HG03520 (cell line): ENCODE data around the gene CATSPERE.
A peak's percentile ranks its signal among the peaks of the same experiment; 100 is the strongest.
"Not testable (repeated sequence)": the region's sequence is repeated elsewhere in the genome, so short reads cannot be mapped to it uniquely, and the experiment has no call there.

Source experiments
- ATAC-seq: cut with Tn5 transposase; IDR thresholded peaks from one replicate; pipeline ENCODE4 v1.9.1; 2021; ENCODE audit warnings: mild to moderate bottlenecking, moderate library complexity; ENCODE audit not compliant: unreplicated experiment

Gene CATSPERE

DNA sequence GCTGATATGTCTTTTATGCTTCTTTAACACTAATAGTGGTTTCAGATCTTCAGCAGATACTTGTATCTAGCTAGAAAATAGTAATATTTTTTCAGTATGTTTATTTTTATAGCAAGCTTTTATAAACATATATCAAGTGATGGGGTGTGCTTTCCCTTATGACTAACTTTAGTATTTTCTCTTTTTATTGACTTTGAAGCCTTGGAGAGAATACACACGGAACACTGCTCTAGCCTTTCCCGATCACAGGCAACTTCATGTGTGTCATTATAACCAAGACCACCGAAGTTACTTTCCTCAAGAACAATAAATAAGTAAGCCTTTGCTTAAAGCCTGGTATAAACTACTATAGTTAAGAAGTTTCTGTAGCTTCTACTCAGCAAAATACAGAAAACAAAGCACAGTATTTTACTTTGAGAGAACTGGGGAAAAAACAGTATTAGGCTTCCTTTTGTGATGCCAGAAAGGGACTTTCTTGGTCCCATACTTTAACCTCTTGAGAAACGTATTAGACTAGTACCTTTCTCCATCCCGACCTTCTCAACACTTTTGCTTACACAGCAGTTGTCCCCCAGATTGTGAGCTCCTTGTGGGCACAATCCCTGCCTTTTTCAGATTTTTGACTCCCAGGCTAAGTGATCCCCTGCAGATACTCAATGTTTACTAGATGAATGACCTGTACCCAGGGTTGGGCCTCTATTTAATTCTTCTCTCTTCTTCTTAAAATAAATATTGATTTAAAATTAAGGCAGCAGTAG lies 12.6 kb upstream of the CATSPERE start:
- ATAC-seq: no peak

- ATAC-seq: no peak
These were observed 11.1 kb upstream of the CATSPERE start for GRCh38 chr1:244449936-244450508.

DNA sequence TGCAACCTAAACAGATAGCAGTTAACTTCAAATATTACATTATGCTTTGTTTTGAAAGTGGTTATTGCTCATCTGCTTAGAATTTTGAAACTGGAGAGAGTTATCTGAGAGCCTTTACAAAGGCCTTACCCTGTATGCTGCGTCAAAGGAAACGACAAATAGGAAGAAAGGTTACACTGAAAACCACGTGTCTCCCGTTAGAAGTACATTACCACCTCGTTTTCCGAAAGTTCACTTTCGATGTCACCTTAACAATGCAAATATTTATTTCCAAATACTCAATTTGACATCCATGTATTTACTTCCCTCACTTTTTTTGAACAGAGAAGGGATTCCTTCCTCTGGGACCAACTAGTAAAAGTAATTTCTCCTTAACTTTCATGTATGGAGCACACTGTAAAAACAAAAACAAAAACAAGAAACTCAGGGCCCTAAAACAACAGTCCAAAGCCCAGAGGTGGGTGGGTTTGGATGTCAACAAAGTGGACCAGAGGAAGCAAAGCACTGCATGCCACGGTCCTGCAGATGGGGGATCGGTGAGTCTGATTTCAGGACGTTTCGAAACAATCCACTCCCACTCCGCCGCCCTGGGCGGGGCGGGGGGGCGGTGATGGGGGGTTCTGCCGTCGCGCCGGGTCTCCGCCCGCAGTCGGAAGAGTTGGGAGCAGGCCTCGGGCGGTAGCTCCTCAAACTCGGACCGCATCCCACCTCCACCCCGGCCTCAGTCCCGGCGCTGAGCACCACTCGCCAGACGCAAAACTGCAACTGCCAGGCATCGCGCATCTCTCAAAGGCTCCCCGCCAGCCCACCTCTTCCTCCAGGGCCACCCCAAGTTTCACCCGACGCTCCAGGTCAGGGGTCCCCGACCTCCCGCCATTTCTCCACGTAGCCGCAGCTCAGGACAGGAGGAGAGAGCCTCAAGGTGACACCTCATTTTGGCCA lies 10.2 kb upstream of the CATSPERE start:
- peak; percentile 13 for ATAC-seq

- ATAC-seq: no peak
These were observed 9.5 kb upstream of the CATSPERE start, which contains the start of gene ADSS2 for GRCh38 chr1:244451539-244451950. Gene ADSS2, minus strand, starts transcription at chr1:244451909. Its CDS starts 92 bp downstream, at chr1:244451817.

DNA sequence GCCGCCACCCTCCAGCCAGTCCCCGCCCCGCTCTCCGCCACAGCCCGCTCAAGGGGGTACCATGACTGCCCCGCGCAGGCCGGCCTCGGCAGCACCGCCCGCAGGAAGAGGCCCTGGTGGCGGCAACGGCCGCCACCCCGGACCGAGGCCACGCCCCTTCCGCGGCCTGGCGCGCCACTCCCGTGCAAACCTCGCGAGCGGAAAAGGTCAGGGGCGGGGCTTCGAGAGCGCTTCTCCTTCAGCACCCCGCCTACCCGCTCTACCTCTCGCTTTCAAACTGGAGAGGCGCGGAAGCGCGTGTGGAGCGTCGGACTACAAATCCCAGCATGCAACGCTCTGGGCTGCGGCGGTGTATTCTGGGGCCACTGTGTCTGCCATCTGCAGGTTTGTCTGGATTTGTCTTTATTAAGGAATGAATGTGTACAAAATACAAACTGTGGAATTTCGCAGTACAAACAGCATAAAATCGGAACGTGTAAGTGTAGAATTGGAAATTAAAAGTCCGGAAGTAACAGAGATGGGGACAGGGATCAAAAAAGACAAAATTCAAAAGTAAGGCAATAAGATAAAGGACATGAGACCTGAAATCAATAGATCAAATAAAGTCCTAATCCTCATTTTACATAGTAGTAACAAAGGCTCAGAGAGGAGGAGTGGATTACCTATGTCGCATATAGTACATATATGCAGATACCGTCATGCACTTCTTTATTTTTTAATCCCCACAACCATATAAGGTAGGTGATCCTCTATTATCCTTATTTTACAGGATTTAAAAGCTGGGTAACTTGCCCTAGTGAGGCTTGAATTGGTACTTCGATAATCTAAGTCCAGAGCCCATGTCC lies 8.9 kb upstream of the CATSPERE start:
- peak; percentile 87 for ATAC-seq

GRCh38 chr1:244454412-244454811 lies 6.7 kb upstream of the CATSPERE start:
- ATAC-seq: no peak

DNA sequence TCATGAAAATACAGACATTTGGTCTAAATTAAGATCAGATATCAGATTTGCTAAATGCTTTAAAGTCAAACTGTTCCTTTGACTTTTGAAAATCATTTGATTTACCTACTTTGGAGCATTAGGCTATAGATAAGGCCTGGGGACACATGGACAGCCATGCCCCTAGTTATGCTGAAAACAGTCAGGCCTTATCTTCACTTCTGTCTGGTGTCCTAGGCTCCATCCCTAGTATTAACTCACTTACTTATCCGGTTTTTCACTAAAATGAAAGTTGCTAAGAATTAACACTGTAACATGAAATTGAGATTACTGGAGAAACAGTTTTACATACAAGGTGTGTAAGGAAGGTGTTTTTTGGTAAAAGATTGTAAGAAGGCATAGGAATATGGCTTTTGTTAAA lies 4.5 kb upstream of the CATSPERE start:
- no peak for ATAC-seq

DNA sequence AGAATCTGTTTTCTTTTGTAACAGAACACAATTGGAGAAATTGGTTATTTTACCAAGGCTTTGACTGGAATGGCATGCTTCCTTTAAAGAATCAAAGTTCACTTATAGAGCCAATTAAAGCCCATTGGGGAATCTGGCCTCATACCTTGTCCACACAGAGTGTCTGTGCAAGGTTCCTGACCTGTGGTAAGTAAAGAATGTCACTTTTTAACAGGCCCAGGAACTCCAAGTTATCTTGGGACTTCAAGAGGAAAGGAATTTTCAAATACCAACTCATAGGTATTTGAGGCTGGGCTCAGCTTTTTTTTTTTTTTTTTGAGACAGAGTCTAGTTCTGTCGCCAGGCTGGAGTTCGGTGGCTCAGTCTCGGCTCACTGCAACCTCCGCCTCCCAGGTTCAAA lies 2.3 kb upstream of the CATSPERE start:
- no peak for ATAC-seq

DNA sequence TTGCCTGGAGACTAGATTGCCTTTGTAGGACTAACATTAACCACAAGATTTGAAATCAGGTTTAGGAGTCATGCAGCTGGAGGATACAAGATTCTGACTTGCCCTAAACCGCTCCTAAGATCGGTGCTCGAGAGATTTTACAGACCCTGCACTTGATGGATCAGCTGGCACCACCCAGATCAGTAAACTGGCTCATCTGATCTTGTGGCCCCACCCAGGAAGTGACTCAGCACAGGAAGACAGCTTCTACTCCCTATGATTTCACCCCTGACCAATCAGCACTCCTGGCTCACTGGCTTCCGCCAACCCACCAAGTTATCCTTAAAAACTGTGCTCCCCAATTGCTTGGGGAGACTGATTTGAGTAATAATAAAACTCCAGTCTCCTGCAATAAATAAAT lies 876 bp upstream of the CATSPERE start:
- ATAC-seq: no peak

GRCh38 chr1:244466724-244467123 lies 5.7 kb downstream of the CATSPERE start:
- ATAC-seq: no peak

- no peak for ATAC-seq
These were observed 12.1 kb downstream of the CATSPERE start for GRCh38 chr1:244473059-244473605.

GRCh38 chr1:244484971-244485370 lies 23.9 kb downstream of the CATSPERE start:
- ATAC-seq: not testable (repeated sequence)

GRCh38 chr1:244494653-244495052 lies 33.6 kb downstream of the CATSPERE start:
- ATAC-seq: no peak

DNA sequence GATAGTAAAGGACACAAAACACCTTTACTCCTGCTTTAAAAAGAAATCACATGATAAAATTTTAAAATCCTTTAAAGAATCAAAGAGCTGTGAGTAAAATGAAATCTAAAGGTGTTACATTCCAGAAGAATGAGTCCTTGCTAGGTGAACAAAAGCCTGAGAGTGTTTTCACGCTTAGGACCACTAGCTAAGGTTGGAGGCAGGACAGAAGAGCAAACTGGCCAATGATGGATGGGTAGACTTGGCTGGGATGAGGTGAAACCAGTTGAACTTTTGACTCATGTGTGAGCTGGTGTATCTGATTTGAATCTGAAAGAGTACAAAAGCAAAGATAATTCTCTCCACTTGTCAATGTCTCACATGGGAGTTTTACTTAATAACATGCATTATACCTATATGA lies 35.1 kb downstream of the CATSPERE start:
- no peak for ATAC-seq

GRCh38 chr1:244497805-244498204 lies 36.7 kb downstream of the CATSPERE start:
- ATAC-seq: no peak

- ATAC-seq: not testable (repeated sequence)
These were observed 38.4 kb downstream of the CATSPERE start for GRCh38 chr1:244499484-244499883.

GRCh38 chr1:244500515-244500914 lies 39.4 kb downstream of the CATSPERE start:
- ATAC-seq: not testable (repeated sequence)

DNA sequence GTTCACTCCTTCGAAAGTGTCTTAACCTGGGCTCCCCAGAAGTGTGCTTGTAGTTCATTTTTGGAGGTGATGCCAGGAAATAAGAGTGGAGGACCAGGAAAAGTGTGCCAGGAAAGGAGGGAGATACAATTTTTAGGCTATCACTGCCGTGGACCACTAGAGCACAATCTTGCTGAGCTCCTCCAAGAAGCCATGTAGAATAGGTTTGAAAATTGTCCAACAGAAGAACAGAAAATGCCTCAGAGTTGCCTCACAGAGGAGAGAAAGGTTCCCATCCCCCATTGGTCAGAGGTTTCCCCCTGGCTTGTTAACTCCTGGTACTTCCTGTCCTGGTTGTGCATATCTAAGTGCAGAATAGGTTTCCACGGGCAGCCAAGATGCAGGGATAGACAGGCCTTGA lies 41.6 kb downstream of the CATSPERE start:
- no peak for ATAC-seq

- ATAC-seq: no peak
These were observed 52.4 kb downstream of the CATSPERE start for GRCh38 chr1:244513493-244513892.

- ATAC-seq: no peak
These were observed 54.6 kb downstream of the CATSPERE start for GRCh38 chr1:244515680-244516079.
